Central memory CD4-positive, alpha-beta T cell (primary cell): Measurements from ENCODE around the gene PAOX.
"Not testable (repeated sequence)": the region's sequence is repeated elsewhere in the genome, so short reads cannot be mapped to it uniquely, and the experiment has no call there.

ENCODE experiments used
- DNase-seq: peaks from one replicate; pipeline ENCODE4 v3.0.0; 2022

The PAOX gene

DNA sequence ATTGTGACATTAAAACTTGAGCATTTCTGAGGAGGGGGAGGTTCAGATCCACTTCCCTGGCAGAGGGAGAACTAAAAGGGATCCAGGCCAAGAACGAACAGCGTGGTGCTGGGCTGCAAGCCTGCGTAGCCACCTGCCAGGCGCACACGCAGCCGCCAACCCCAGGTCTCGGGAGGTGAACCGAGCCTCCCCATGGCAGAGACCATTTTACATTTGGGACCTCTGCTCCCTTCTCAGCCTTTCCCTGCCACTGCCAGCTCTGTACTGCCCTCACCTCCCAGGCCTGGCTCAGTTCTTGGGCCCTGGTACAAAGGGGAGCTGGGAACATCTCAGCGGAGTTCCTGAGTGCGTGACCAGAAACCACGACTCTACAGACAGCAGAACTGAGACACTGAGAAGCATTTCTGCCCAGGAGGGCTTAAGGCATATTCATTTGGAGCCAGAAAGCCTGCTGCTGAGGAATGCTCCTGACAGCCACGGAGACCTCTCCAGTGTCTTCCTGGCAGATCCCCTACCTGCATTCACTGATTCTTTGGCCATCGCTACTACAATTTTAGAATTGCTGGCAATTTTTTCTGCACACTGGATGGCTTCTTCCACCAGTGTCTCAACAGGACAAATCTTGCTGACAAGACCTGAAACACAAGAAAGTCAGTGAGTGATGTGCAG, 13.5 kb upstream of the PAOX start:
- no peak for DNase-seq

GRCh38 chr10:133366130-133366478, 13.0 kb upstream of the PAOX start:
- DNase-seq = no peak

DNA sequence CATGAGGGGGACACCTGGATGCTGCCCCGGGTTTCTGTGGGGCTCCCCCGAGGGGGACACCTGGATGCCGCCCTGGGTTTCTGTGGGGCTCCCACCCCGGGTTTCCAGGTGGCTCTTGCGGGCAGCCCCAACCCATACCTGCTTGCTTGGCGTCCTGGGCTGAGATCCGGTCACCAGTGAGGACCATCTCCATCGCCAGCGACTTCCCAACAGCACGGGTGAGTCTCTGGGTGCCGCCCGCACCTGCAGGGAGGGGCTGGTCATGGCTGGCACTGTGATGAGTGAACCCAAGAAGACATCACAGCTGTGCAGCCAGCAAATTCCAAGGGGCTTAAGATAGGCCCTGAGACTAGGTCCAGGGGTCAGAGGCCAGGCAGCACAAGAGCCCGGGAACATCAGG, 12.3 kb upstream of the PAOX start:
- DNase-seq = no peak

DNA sequence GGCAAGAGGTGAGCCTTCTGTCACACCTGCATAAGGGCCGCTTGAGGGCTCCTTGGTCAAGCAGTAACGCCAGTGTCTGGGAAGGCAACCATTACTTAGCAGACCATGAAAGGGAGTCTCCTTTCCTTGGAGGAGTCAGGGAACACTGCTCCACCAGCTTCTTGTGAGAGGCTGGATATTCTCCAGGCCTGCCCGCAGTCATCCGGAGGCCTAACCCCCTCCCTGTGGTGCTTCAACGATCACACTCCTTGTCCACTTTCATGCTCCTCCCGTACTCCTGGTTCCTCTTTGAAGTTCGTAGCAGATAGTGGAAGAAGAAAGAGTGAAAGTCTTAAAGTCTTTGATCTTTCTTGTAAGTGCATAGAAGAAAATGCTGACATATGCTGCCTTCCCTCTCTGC, 11.6 kb upstream of the PAOX start:
- DNase-seq = not testable (repeated sequence)

- DNase-seq = no peak
Observed at GRCh38 chr10:133368153-133368552, 10.9 kb upstream of the PAOX start.

- DNase-seq = no peak
Observed at GRCh38 chr10:133370030-133370786, 8.9 kb upstream of the PAOX start.

DNA sequence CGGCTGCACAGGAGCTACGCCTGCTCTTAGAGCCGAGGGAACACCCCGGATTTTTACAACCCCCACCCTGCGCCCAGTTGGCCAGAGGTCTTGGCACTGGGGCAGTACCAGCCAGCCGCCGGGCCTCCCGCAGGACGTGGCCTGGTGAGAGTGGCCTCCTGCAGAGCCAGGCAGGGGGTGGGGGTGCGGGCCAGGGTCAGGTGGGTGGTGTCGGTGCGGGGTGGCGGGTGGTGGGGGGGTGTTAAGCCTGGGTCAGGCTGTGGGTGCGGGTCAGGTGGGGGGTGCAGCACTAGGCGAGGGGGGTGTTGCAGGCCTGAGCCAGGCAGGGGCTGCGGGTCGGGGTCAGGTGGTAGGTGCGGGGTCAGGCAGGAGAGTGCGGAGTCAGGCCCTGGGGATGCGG, 6.6 kb upstream of the PAOX start:
- DNase-seq = no peak

DNA sequence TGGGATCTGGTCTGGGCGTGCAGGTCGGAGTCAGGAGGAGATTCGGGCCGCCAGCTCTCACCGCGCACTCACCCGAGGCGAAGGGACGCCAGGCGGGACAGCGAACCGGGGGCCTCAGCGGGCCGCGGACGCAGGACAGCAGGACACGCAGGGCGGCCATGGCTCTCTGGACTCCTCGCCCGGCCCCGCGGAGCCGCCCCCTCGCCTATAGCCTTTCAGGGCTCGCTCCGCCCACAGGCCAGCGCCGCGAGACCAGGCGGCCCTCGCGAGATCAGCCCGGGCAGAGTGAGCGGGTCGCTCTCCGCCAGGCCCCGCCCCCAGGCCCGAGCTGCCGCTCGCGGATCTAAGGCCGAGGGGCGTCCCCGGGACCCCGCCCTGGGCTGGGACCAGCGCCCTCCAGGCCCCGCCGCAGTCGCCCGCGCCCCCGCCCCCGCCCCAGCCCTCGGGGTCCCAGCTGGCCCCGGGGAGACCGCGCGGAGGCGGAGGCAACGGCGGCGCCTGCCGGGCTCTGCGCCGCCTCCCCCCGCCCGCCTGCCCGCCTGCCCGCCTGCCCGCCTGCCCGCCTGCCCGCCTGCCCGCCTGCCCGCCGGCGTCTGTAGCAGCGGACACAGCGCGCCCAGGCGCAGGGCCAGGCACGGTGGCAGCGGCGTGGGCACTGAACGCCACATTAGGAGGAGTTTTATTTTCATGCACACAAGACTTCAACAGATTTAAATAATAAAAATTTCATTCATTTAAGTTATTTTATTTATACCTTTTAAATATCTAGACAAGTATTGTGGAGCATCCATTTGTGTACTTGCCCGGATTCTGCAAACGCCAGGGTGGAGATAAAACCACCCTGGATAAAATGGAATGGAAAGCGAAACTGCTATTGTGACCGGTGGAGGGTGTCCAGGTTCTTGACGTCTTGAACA, 5.6 kb upstream of the PAOX start, which contains the start of gene ECHS1:
ECHS1 (minus strand) TSS at position 181 of the 917 bp plus-strand sequence; CDS start at position 160, 21 bp downstream.
- peak; percentile 88 for DNase-seq

GRCh38 chr10:133375357-133376115, 3.5 kb upstream of the PAOX start:
- DNase-seq = no peak

GRCh38 chr10:133376183-133376582, 2.9 kb upstream of the PAOX start:
- DNase-seq = not testable (repeated sequence)

GRCh38 chr10:133377025-133377817, 1.8 kb upstream of the PAOX start:
- no peak for DNase-seq

GRCh38 chr10:133377818-133378250, 1.2 kb upstream of the PAOX start:
- DNase-seq = no peak

DNA sequence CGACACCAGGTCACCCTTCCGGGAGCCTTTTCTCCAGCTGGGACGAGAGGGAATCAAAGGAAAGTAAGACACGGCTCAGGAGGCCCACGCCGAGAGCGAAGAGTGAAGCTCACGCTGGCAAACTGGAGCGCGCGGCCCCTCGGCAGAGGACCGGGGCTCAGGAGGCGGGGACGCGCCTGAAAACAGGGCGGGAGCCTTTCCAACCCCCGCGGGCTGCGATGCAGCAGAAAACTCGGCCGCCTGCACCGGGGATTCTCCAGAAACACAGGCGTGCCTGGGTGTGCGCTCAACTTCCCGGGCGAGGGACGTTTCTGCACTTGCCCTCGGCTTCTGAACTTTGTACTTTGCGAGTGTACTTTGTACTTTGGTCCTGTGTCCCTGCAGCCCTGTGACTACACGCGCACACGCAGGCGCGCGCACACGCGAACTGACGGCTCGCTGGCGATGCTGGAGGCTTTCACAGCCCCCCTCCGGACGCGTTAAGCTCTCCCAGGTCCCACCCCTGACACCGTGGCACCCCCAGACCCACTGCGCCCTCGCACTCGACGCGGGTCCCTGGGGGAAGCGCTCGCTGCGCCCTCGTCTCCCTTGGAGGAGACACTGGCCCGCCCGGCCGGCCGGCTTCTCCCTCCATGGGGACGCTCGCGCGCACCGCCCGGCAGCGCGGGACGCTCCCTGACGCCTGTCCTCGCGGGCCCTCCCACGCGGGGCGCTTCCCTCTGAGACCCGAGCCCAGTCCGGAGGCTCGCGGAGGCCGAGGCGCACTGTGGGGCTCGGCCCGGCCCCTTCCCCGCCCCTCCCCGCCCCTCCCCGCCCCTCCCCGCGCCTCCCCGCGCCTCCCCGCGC, 588 bp upstream of the PAOX start:
- peak; percentile 42 for DNase-seq

GRCh38 chr10:133379801-133380666, 972 bp downstream of the PAOX start:
- DNase-seq = no peak

GRCh38 chr10:133381036-133381435, 2.0 kb downstream of the PAOX start:
- DNase-seq = no peak

DNA sequence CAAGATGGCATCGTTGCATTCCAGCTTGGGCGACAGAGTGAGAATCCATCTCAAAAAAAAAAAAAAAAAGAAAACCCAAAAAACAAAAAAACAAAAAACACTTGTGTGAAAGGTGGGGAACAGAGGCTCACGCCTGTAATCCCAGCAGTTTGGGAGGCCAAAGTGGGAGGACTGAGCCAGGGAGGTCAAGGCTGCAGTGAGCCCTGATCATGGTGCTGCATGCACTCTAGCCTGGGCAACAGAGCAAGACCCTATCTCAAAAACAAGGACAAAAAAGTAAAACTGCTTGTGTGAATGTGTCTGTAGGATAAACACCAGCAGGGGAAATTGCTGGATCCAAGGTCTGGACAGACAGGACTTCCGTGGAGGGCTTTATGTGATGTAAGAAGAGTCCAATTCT, 4.5 kb downstream of the PAOX start:
- DNase-seq = no peak

- DNase-seq = no peak
Observed at GRCh38 chr10:133384071-133384470, 5.0 kb downstream of the PAOX start.

DNA sequence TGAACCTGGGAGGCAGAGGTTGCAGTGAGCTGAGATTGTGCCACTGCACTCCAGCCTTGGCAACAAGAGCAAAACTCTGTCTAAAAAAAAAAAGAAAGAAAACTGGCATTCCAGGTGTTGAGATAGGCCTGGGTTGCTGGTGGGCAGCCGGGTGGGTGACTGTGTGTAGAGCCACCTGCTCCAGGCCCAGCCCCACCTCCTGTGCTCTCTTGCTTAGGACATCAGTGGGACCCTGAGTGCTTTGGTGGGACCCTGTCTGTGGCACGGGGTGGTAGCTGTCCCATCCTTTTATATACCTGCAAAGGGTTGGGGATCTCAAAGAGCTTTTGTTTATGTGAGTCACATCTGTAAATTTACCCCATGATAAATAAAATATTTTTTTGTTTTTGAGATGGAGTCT, 6.2 kb downstream of the PAOX start:
- no peak for DNase-seq

GRCh38 chr10:133386951-133387350, 7.9 kb downstream of the PAOX start:
- DNase-seq = not testable (repeated sequence)
